HUES6 (cell line): ENCODE measurements around the gene PMIS2.

Experiments
- H3K27ac ChIP-seq: 2 replicates; pipeline ENCODE4 v1.7.0; 2013; ENCODE audit warnings: low read depth, mild to moderate bottlenecking, low read length, inconsistent platforms
- H3K27me3 ChIP-seq: 2 replicates; pipeline ENCODE4 v1.6.1; 2013; ENCODE audit warnings: low read length; ENCODE audit not compliant: control insufficient read depth, insufficient read depth
- H3K36me3 ChIP-seq: 2 replicates; pipeline ENCODE4 v1.6.1; 2013; ENCODE audit warnings: low read length; ENCODE audit not compliant: control insufficient read depth, insufficient read depth
- H3K4me1 ChIP-seq: 2 replicates; pipeline ENCODE4 v1.6.1; 2013; ENCODE audit warnings: low read length; ENCODE audit not compliant: control insufficient read depth, insufficient read depth
- H3K4me3 ChIP-seq: 2 replicates; pipeline ENCODE4 v1.5.1; 2013; ENCODE audit warnings: low read depth, low read length
- H3K9ac ChIP-seq: one replicate; pipeline ENCODE4 v1.6.1; 2013; ENCODE audit warnings: mild to moderate bottlenecking, low read length
- H3K9me3 ChIP-seq: 2 replicates; pipeline ENCODE4 v1.6.1; 2013; ENCODE audit warnings: low read depth, low read length; ENCODE audit not compliant: control insufficient read depth, insufficient read depth

PMIS2 gene

GRCh38 chr19:35615036-35615435 lies 29.1 kb downstream of the PMIS2 start:
- Histone ChIP-seq H3K9me3 (no peaks in the 10 kb centered on the region), H3K4me3 (no peak overlapping the region), H3K27ac (no peak overlapping the region), H3K9ac (no peak overlapping the region), H3K36me3 (peaks cover 50% of the 10 kb centered on the region), H3K4me1 (no peaks in the 10 kb centered on the region), H3K27me3 (no peaks in the 10 kb centered on the region)

DNA sequence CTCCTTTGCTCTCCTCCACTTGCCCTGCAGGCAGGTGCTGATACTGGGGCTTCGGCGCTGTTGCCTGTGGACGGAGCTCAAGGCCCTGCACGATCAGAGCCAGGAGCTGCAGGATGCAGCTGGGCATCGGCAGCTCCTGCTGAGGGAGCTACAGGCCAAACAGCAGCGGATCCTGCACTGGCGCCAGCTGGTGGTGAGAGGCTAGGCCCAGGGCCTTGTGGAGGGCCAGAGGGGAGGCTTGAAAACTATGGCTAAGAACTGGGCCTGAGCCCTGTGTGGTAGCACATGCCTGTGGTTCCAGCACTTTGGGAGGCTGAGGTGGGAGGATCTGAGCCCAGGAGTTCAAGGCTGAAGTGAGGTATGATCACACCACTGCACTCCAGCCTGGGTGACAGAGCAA lies 32.9 kb downstream of the PMIS2 start:
- H3K36me3 ChIP-seq: peaks cover 61% of the 10 kb centered on the region
- no peak overlapping the region for H3K4me3 ChIP-seq
- H3K9me3 ChIP-seq: no peaks in the 10 kb centered on the region
- H3K9ac ChIP-seq: no peak overlapping the region
- no peaks in the 10 kb centered on the region for H3K27me3 ChIP-seq
- no peaks in the 10 kb centered on the region for H3K4me1 ChIP-seq
- H3K27ac ChIP-seq: no peak overlapping the region

DNA sequence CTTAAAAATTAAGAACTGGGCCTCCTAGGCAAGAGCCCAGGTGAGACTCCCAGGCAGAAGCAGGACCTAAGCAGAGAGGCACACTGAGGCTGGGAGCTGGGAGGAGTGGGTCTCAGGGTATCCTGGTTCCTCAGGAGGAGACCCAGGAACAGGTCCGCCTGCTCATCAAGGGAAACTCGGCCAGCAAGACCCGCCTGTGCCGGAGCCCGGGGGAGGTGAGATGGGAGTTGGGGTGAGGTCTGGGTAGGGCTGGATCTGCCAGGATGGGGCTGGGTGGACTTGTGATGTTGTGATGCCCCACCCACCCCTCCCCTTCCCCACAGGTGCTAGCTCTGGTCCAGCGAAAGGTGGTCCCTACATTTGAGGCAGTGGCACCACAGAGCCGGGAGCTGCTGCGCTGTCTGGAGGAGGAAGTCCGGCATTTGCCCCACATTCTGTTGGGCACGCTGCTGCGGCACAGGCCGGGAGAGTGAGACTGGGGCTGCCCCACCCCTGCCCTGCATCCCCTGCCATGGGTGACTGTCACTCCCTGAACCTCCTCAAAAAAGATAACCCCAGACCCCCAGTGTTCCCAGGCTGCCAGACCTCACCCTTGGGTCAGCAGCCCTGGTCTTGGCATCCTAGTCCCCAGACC lies 33.4 kb downstream of the PMIS2 start:
- Histone ChIP-seq H3K9ac (no peak overlapping the region), H3K4me3 (no peak overlapping the region), H3K4me1 (no peaks in the 10 kb centered on the region), H3K27me3 (no peaks in the 10 kb centered on the region), H3K9me3 (no peaks in the 10 kb centered on the region), H3K27ac (no peak overlapping the region), H3K36me3 (peaks cover 58% of the 10 kb centered on the region)

DNA sequence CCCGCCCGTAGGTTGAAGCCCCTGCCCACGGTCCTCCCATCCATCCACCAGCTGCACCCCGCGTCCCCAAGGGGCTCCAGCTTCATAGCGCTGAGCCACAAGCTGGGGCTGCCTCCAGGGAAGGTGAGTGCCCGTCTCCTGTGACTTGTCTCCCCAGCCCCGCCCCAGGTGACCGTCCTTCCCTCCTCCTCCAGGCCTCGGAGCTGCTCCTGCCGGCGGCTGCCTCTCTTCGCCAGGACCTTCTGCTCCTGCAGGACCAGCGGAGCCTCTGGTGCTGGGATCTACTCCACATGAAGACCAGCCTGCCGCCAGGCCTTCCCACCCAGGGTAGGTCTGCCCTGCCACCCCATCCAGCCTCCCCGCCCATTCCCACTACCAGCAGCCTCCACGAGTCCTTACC lies 34.0 kb downstream of the PMIS2 start:
- no peak overlapping the region for H3K27ac ChIP-seq
- H3K4me3 ChIP-seq: no peak overlapping the region
- no peaks in the 10 kb centered on the region for H3K27me3 ChIP-seq
- no peak overlapping the region for H3K9ac ChIP-seq
- no peaks in the 10 kb centered on the region for H3K4me1 ChIP-seq
- H3K9me3 ChIP-seq: no peaks in the 10 kb centered on the region
- peaks cover 53% of the 10 kb centered on the region for H3K36me3 ChIP-seq

GRCh38 chr19:35621708-35622107 lies 35.7 kb downstream of the PMIS2 start:
- Histone ChIP-seq H3K4me3 (no peak overlapping the region), H3K4me1 (no peaks in the 10 kb centered on the region), H3K9ac (no peak overlapping the region), H3K27me3 (no peaks in the 10 kb centered on the region), H3K36me3 (peaks cover 43% of the 10 kb centered on the region), H3K27ac (no peak overlapping the region), H3K9me3 (no peaks in the 10 kb centered on the region)

DNA sequence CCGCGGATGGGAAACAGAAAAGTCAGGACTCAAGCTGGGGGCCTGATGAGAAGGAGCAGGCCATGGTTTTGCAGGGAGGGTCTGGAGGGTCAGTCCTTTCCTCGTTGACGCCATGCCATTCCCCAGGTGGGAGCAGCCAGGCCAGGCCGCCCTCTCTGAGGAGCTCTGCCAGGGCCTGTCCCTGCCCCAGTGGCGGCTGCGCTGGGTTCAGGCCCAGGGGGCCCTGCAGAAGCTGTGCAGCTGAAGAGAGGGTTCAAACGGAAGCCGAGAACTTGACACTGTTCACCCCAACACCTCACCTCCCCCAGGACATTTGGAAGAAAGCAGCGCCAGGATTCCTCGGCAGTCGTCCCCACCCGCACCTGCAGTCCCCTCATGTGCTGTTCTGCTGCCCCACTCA lies 36.8 kb downstream of the PMIS2 start:
- Histone ChIP-seq H3K4me3 (no peak overlapping the region), H3K36me3 (peaks cover 33% of the 10 kb centered on the region), H3K4me1 (no peaks in the 10 kb centered on the region), H3K9me3 (no peaks in the 10 kb centered on the region), H3K27ac (no peak overlapping the region), H3K27me3 (no peaks in the 10 kb centered on the region), H3K9ac (no peak overlapping the region)

GRCh38 chr19:35623327-35624010 lies 37.5 kb downstream of the PMIS2 start:
- Histone ChIP-seq H3K27me3 (no peaks in the 10 kb centered on the region), H3K4me1 (no peaks in the 10 kb centered on the region), H3K9me3 (no peaks in the 10 kb centered on the region), H3K9ac (no peak overlapping the region), H3K27ac (no peak overlapping the region), H3K36me3 (peaks cover 27% of the 10 kb centered on the region), H3K4me3 (no peak overlapping the region)

DNA sequence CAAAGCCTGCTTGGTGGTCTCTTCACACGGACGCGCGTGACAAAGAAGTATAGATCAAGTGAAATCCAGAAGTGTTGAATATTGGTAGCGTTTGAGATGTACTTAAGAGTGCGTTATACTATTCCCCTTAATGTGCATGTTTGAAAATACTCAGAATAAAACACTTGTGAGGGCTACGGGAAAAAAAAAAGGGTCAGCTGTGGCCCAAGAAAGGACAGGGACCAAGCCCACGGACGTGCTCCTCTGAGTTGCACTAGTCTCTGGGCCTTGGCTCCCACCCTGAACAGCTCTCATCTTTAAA lies 42.2 kb downstream of the PMIS2 start:
- Histone ChIP-seq H3K9ac (peak overlapping the region; percentile 46), H3K36me3 (peaks cover 29% of the 10 kb centered on the region), H3K4me1 (0 out of 2 replicates have a peak, but pooled peaks cover 3% of the 10 kb centered on the region), H3K4me3 (peak overlapping the region; percentile 72), H3K27me3 (no peaks in the 10 kb centered on the region), H3K9me3 (no peaks in the 10 kb centered on the region), H3K27ac (peak overlapping the region; percentile 28; the same call in 1 of the 2 replicates)

- H3K9ac ChIP-seq: peak within 1 kb of the TSS; percentile 65
- H3K36me3 ChIP-seq: peaks cover 35% of the 10 kb centered on the region
- H3K27me3 ChIP-seq: no peaks in the 10 kb centered on the region
Observed at GRCh38 chr19:35628565-35629331, 42.8 kb downstream of the PMIS2 start, which contains the start of gene RBM42. Gene RBM42 (plus strand): TSS chr19:35629036. CDS start chr19:35629154, 118 bp downstream.

DNA sequence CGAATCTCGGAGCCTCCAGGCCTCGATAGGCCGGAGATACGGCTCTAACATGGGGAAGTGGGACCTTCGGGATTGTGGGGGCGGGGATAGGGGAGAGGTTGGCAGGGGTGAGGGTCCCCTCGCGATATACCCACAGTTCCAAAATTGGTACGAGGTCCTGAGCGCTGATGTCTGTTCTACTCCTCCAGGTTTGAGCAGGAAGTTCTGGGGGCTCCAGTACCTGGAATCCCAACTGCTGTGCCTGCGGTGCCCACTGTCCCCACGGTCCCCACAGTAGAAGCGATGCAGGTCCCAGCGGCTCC lies 43.3 kb downstream of the PMIS2 start:
- peak overlapping the region; percentile 65 for H3K9ac ChIP-seq
- no peak overlapping the region for H3K27ac ChIP-seq
- peaks cover 40% of the 10 kb centered on the region for H3K36me3 ChIP-seq
- H3K4me1 ChIP-seq: 0 out of 2 replicates have a peak, but pooled peaks cover 3% of the 10 kb centered on the region
- H3K27me3 ChIP-seq: no peaks in the 10 kb centered on the region
- H3K4me3 ChIP-seq: peak overlapping the region; percentile 72
- H3K9me3 ChIP-seq: no peaks in the 10 kb centered on the region

More at GRCh38 chr19:35628565-35629331, 42.8 kb downstream of the PMIS2 start, which contains the start of gene RBM42:
- H3K27ac ChIP-seq: peak within 1 kb of the TSS; percentile 28; the same call in 1 of the 2 replicates
- 0 out of 2 replicates have a peak, but pooled peaks cover 3% of the 10 kb centered on the region for H3K4me1 ChIP-seq
- H3K9me3 ChIP-seq: no peaks in the 10 kb centered on the region
- H3K4me3 ChIP-seq: peak within 1 kb of the TSS; percentile 72
